Ascending aorta (tissue), 2 donors: ENCODE measurements around the gene CCDC178. TPM values are rescaled to one million over a fixed set of nuclear protein-coding genes. Genes with fewer than 3 reads are reported as not detected.

Experiments used
- DNase-seq, 2 donors: peaks; one replicate each; pipeline ENCODE4 v3.0.0-alpha.2; 2019; ENCODE audit warnings: low spot score in 2 of 2
- H3K27ac ChIP-seq, 2 donors: fragments of 200-600 bp; sonication (generic); one replicate each; pipeline ENCODE4 v1.5.1; 2016 to 2017; ENCODE audit warnings: mild to moderate bottlenecking in 1 of 2
- H3K27me3 ChIP-seq: fragments of 200-600 bp; sonication (generic); one replicate; pipeline ENCODE4 v1.5.1; 2017
- H3K36me3 ChIP-seq, 2 donors: fragments of 200-600 bp; sonication (generic); one replicate each; pipeline ENCODE4 v1.5.1; 2016
- H3K4me1 ChIP-seq, 2 donors: fragments of 200-600 bp; sonication (generic); one replicate each; pipeline ENCODE4 v1.5.1; 2016 to 2017; ENCODE audit warnings: mild to moderate bottlenecking in 1 of 2
- H3K4me3 ChIP-seq, 2 donors: fragments of 200-600 bp; sonication (generic); one replicate each; pipeline ENCODE4 v1.5.1; 2016 to 2017; ENCODE audit warnings: mild to moderate bottlenecking in 1 of 2
- H3K9me3 ChIP-seq, 2 donors: fragments of 200-600 bp; sonication (generic); one replicate each; pipeline ENCODE4 v1.5.1; 2016
- CTCF ChIP-seq, 3 experiments: fragments of 200-600 bp in 2 of 3; fragments of 450-650 bp in 1 of 3; sonication (generic) in 2 of 3; IDR thresholded peaks; one replicate each; pipeline ENCODE4 v1.5.1; 2016 to 2019; ENCODE audit warnings: antibody characterized with exemption in 3 of 3, mild to moderate bottlenecking in 1 of 3, moderate library complexity in 1 of 3
- intact Hi-C: fragments of 100-400 bp; cut with DNase I; formaldehyde crosslinking; loops from one replicate; pipeline ENCODE4 v1.15.1; 2023
- total RNA-seq: library from RNA; depleted of rRNA; stranded (reverse); fragments of >200 nt; gene quantifications from one replicate; pipeline ENCODE4 v1.1.0, GENCODE V29; 2016

CCDC178 gene
- total RNA-seq, 1 donor from 2014 or later, result not detected

GRCh38 chr18:32937597-32937996 is 502.9 kb downstream of the CCDC178 start:
- H3K27ac ChIP-seq, result no peak overlapping the region
- no peak overlapping the region for H3K4me3 ChIP-seq
- DNase-seq, result no peak
- no peaks in the 10 kb centered on the region for H3K27me3 ChIP-seq
- no peaks in the 10 kb centered on the region for H3K4me1 ChIP-seq
- TF ChIP-seq CTCF (IDR thresholded peaks at IDR 0.05), result no peak
- no peaks in the 10 kb centered on the region for H3K36me3 ChIP-seq
- no peaks in the 10 kb centered on the region for H3K9me3 ChIP-seq
- intact Hi-C loops, result no loop called here

GRCh38 chr18:32937066-32937465 is 503.5 kb downstream of the CCDC178 start:
- Histone ChIP-seq H3K27ac (no peak overlapping the region), H3K4me1 (no peaks in the 10 kb centered on the region), H3K27me3 (no peaks in the 10 kb centered on the region), H3K4me3 (no peak overlapping the region), H3K36me3 (no peaks in the 10 kb centered on the region), H3K9me3 (no peaks in the 10 kb centered on the region)
- TF ChIP-seq CTCF (IDR thresholded peaks at IDR 0.05), result no peak
- intact Hi-C loops, result no loop called here
- no peak for DNase-seq

GRCh38 chr18:32934201-32934600 is 506.3 kb downstream of the CCDC178 start:
- Histone ChIP-seq H3K27ac (no peak overlapping the region), H3K4me3 (no peak overlapping the region), H3K9me3 (no peaks in the 10 kb centered on the region), H3K27me3 (no peaks in the 10 kb centered on the region), H3K4me1 (no peaks in the 10 kb centered on the region), H3K36me3 (no peaks in the 10 kb centered on the region)
- intact Hi-C loops, result no loop called here
- no peak for DNase-seq
- no peak for TF ChIP-seq CTCF (IDR thresholded peaks at IDR 0.05)

GRCh38 chr18:32930695-32931301 is 509.7 kb downstream of the CCDC178 start:
- Histone ChIP-seq H3K27ac (no peak overlapping the region), H3K27me3 (no peaks in the 10 kb centered on the region), H3K4me1 (no peaks in the 10 kb centered on the region), H3K36me3 (no peaks in the 10 kb centered on the region), H3K9me3 (no peaks in the 10 kb centered on the region), H3K4me3 (no peak overlapping the region)
- no peak for TF ChIP-seq CTCF (IDR thresholded peaks at IDR 0.05)
- DNase-seq, result no peak
- intact Hi-C loops, result no loop called here

- no peak for TF ChIP-seq CTCF (IDR thresholded peaks at IDR 0.05)
- Histone ChIP-seq H3K4me1 (no peaks in the 10 kb centered on the region), H3K9me3 (no peaks in the 10 kb centered on the region), H3K27ac (no peak overlapping the region), H3K36me3 (no peaks in the 10 kb centered on the region), H3K27me3 (no peaks in the 10 kb centered on the region), H3K4me3 (no peak overlapping the region)
- DNase-seq, result no peak
- intact Hi-C loops, result no loop called here
Observed at GRCh38 chr18:32929213-32929612, 511.3 kb downstream of the CCDC178 start.

GRCh38 chr18:32922951-32923430 is 517.5 kb downstream of the CCDC178 start:
- intact Hi-C loops, result no loop called here
- no peaks in the 10 kb centered on the region for H3K4me1 ChIP-seq
- no peaks in the 10 kb centered on the region for H3K27me3 ChIP-seq
- no peaks in the 10 kb centered on the region for H3K36me3 ChIP-seq
- DNase-seq, result no peak
- no peak overlapping the region for H3K27ac ChIP-seq
- no peak for TF ChIP-seq CTCF (IDR thresholded peaks at IDR 0.05)
- H3K9me3 ChIP-seq, result no peaks in the 10 kb centered on the region
- H3K4me3 ChIP-seq, result no peak overlapping the region
